Limb (tissue), 2 donors: ENCODE data around the gene ZCCHC7.
"Not testable (repeated sequence)": the region's sequence is repeated elsewhere in the genome, so short reads cannot be mapped to it uniquely, and the experiment has no call there.

Source experiments
- DNase-seq, 2 donors: peaks; one replicate each; pipeline ENCODE4 v3.0.0-alpha.2; 2016; ENCODE audit errors: extremely low spot score in 2 of 2

ZCCHC7 gene

GRCh38 chr9:37172557-37172956 lies 52.2 kb downstream of the ZCCHC7 start:
- no peak for DNase-seq

- DNase-seq, result no peak
Observed at GRCh38 chr9:37174247-37174646, 53.9 kb downstream of the ZCCHC7 start.

DNA sequence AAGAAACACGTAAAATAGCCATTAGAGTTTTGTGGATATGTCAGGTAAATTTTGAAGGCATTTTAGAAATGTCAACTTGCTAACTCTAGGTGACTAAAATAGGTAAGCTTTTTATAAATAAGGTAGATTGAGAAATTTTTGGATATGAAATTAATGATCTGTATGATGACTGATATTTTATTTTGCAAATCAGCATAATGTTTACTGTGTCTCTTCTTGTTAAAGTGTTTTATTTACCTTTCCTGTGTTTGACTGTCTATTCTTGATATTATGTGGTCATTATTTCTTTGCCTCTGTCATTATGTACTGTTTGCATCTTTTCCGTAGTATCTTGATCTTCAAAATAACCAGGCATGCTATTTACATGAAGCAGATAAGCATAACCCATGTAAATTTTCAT lies 58.4 kb downstream of the ZCCHC7 start:
- no peak for DNase-seq

DNA sequence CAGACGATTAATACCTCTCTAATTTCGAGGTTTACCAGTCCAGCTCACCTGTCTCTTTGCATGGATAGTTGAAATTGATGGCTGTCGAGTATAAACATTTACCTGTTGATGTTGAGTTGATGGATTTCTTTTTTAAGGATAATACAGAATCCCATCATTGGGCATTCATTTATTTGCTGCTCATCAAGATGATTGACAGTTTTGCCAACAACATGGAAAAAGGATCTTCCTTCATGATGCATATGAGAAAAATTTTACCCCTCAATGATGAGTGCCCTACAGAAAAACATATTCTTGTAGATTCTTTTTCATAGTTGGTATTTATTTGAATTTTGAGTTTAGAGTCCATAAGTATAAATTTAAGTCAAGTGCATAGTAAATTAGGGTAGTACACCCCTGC lies 59.2 kb downstream of the ZCCHC7 start:
- no peak for DNase-seq

GRCh38 chr9:37180138-37180537 lies 59.8 kb downstream of the ZCCHC7 start:
- no peak for DNase-seq

DNA sequence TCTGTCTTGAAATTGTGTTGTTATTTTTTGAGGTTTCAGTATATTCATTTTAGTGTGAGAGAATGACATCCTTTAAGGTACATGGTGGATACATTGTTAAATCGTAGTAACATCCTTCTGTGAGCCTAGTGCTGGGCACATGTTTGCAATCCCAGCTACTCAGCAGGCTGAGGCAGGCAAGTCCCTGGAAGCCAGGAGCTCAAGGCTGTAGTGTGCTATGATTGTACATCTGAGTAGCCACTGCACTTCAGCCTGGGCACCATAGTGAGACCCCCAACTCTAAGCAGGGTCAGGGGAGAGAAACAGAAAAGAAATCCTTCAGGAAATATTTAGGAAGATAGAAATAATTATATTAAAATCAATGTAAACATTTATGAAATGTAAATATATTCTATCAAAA lies 62.3 kb downstream of the ZCCHC7 start:
- DNase-seq, result no peak

DNA sequence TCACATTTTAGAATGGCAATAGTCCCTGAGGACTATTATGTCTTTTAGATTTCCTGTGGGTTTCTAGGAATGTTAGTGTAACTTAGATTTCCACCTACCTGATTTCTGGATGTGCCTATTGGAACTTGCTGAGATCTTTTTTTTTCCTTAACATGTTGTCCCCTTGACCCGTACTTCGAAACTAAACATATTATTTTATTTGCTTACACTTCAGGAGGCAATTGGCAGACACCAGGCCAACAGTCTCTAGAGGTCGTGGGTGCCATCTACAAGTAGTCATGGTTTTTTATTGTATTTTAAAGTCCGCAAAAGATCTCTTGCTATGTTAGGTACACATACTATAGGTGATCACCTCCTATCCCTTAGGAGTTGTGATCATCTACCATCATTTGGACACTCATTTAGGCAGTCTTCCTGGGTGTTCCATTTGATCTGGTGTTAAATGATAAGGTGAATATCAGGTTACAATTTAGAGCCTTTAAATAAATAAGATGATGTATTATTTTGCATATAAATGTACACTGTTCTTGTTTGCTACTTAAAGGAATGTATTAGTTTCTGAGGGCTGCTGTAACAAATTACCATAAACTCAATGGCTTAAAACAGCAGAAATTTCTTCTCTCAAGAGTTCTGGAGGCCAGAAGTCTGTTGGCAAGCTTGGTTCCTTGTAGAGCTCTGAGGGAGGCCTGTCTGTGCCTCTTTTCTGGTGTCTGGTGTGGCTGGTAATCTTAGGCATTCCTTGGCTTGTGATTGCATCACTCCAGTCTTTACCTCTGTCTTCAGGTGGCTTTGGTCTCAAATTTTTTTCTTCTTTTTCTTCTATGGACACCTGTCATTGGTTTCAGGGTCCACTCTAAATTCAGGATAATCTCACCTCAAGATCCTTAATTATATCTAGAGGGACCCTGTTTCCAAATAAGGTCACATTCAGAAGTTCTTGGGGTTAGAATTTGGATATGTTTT lies 64.8 kb downstream of the ZCCHC7 start:
- no peak for DNase-seq

GRCh38 chr9:37187292-37187691 lies 66.9 kb downstream of the ZCCHC7 start:
- DNase-seq, result no peak

- DNase-seq, result no peak
Observed at GRCh38 chr9:37187713-37188439, 67.5 kb downstream of the ZCCHC7 start.

GRCh38 chr9:37190739-37191138 lies 70.4 kb downstream of the ZCCHC7 start:
- not testable (repeated sequence) for DNase-seq

DNA sequence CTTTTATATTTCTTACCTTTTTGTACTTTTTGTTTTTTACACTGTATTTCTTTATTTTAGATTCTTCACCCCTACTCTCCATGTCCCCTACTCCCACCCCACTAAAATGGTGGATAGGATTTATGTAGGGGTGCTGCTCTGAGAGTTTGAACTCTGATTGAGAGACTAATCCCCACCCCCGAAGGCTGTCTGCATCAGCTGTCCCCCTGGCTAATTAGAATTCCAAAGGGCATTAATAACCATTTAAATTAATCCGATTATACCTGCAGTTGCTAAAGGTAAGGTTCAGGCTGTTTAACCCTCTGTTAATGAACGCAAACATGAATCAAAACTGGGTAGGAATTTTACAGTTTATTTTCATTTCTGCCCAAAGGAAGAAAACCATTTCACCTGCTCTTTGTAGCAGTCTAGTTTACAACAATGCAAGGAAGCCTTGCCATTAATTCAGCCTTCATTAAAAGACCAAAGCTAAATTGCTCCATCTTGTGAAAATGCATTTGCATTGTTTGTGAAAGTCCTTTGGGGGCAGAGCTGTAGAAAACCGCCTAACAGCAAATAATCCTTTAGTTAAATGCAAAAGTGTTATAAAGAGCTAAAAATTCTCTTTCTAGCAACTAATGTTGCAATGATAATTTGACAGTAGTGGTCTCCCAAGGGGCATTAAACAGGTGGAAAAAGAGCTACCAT lies 71.2 kb downstream of the ZCCHC7 start:
- DNase-seq, result no peak

GRCh38 chr9:37192803-37193202 lies 72.4 kb downstream of the ZCCHC7 start:
- no peak for DNase-seq

GRCh38 chr9:37197158-37198038 lies 77.0 kb downstream of the ZCCHC7 start:
- peak in 1 of 2 donors; percentile 18 for DNase-seq

DNA sequence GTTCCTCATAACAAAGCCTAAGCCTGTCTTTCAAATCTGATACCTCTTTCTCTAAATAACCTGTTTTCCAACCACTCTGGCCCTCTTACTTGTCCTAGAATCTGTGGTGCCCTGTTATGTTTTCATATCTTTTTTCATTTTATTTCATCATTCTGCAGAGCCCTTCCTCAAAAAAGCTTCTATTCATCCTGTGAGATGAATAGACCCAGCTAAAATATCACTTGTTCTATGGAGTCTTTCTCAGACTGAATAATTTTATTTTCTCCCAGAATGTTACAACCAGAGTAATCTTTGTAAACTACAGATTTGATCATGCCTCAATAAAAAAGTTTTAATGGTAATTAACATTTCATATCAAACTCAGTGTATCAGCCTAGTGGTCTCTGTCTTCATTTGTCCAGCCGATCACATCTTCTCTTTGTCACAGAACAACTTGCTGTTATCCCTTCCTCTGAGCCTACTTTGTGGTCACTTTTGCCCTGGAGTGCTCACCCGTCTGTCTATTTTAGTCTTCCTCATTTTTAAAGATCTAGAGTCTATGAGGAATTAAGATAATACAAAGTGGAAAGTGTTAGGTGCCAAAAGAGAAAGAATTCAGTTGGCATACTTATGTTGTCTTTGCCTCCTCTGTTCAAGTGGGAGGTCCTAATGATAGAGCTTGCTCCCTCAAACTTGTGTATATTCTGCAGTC lies 77.8 kb downstream of the ZCCHC7 start:
- no peak for DNase-seq

DNA sequence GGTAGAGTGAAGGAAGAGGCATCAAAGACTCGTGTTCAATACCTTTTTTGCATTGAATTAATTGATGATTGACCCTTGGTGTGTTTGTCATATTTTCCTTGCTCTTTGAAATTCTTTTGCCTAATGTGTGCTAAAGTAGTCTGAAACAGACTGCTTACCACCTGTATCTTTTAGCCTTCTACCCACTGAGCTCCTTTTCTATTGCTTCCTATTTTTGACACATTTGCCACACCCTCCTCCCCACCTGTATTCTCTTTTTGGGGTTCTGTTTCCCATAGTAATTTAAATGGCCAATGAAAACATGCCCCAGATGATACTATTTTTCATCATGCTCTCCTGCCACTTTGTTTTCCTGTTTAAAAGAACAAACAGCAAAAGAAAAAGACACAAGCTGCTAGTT lies 78.5 kb downstream of the ZCCHC7 start:
- no peak for DNase-seq

DNA sequence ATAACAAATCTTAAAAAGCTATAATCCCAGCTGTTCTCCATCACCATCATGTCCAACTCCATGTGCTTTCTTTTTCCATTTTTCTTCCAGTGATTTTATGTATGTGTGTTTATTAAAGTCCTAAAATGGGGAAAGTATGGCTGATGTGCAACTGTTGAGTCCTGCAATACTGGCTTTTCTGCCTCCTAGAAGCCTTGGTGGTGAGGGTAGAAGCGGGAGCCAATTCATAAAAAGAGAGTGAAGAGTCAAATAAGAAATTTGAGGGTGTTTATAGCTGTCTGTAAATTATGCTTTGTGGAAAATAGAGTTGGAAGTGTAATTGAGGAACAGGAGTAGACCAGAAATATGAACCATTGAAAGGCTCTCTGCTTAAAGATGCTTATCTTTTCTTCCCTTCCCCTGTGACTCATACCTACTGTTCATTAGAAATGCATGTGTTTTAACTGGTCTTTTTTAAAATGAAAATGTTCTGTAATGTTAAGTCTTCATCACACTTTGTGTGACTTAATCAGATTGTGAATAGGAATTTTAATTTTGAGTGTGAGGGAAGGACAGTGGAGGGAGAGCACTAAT lies 80.1 kb downstream of the ZCCHC7 start:
- no peak for DNase-seq

DNA sequence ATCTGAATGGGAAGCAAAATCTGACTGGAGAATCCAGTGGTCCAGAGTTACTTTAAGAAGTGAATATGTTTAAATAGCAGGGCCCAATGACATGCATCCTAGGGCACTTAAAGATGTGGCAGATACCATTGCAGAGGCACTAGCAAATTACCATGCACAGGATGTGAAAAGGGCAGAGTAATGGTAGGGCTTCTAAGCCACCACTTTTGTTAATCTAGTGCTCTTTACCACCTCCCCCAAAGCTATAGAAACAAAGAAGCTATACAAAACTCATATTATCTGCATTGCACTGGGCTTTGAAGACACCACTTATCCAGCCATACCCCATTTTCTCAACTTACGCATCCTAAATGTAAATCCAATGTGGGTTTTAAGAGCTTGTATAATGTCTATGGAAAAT lies 81.2 kb downstream of the ZCCHC7 start:
- no peak for DNase-seq

DNA sequence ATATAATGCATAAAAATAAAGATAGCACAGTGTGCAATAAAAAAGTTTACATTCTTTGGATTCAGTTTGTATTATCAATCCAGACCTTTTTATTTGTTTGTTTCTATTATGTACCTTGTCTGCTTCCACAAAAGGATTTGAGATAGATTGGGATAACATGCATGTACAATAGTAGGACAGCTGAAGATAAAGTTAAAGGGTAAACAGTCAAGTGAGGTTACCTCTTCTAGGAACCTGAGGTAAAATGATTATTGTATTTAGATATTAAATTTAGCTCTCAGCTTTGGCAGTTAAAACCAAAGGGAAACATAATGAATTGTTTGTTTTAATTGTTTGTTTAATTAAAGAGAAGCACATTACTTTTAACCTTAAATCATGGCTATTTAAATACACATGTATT lies 81.7 kb downstream of the ZCCHC7 start:
- no peak for DNase-seq

GRCh38 chr9:37203456-37203855 lies 83.1 kb downstream of the ZCCHC7 start:
- not testable (repeated sequence) for DNase-seq

GRCh38 chr9:37206121-37206620 lies 85.8 kb downstream of the ZCCHC7 start:
- no peak for DNase-seq
